Activated B cell treated with CpG ODN at 0.5 μM for 24 hours (primary cell): ENCODE data around the gene PDGFB. TPM values are rescaled to one million over a fixed set of nuclear protein-coding genes. Genes with fewer than 3 reads are reported as not detected.

Experiments used
- ATAC-seq: fragments of 200-7000 bp; cut with Tn5 transposase; one replicate; pipeline ENCODE4 v1.10.0; 2021; ENCODE audit warnings: low read depth, mild to moderate bottlenecking, moderate library complexity
- CTCF ChIA-PET: fragments of 350-600 bp; sonication (Branson Sonifier 250); formaldehyde crosslinking; loops from one replicate; lab custom pipeline; 2021; ENCODE audit warnings: antibody characterized with exemption; lab: Charles Lee
- POLR2A ChIA-PET: fragments of 350-600 bp; sonication (Branson Sonifier 250); formaldehyde crosslinking; loops from one replicate; lab custom pipeline; 2021; ENCODE audit warnings: antibody characterized with exemption; lab: Charles Lee
- DNase-seq: peaks from one replicate; pipeline ENCODE4 v3.0.0; 2022
- H3K27ac Mint-ChIP-seq: one replicate; pipeline ENCODE4 v1.8.0; 2020; ENCODE audit warnings: mixed read lengths
- H3K27me3 Mint-ChIP-seq: one replicate; pipeline ENCODE4 v1.8.0; 2021; ENCODE audit warnings: mixed read lengths
- H3K36me3 Mint-ChIP-seq: one replicate; pipeline ENCODE4 v1.8.0; 2021; ENCODE audit warnings: low read depth, mixed read lengths
- H3K4me1 Mint-ChIP-seq: one replicate; pipeline ENCODE4 v1.8.0; 2021; ENCODE audit warnings: mixed read lengths
- H3K4me3 Mint-ChIP-seq: one replicate; pipeline ENCODE4 v1.8.0; 2020; ENCODE audit warnings: mild to moderate bottlenecking, mixed read lengths
- H3K9me3 Mint-ChIP-seq: one replicate; pipeline ENCODE4 v1.8.0; 2020; ENCODE audit warnings: mixed read lengths
- CTCF ChIP-seq: fragments of 200-600 bp; IDR thresholded peaks from one replicate; pipeline ENCODE4 v1.8.0; 2022; ENCODE audit warnings: antibody characterized with exemption, mild to moderate bottlenecking
- intact Hi-C: fragments of 100-400 bp; cut with micrococcal nuclease; formaldehyde crosslinking; loops from one replicate; pipeline ENCODE4 v1.15.1; 2024
- total RNA-seq: library from RNA; stranded (reverse); gene quantifications from 2 replicates; pipeline ENCODE4 v1.2.3, GENCODE V29; 2022

Gene PDGFB
- total RNA-seq, 1 donor from 2014 or later = not detected

GRCh38 chr22:39181356-39181755, 63.4 kb downstream of the PDGFB start:
- no peak for TF ChIP-seq CTCF
- CTCF ChIA-PET = no interaction called here
- Mint-ChIP-seq H3K36me3 (no peaks in the 10 kb centered on the region), H3K4me1 (no peaks in the 10 kb centered on the region), H3K9me3 (no peaks in the 10 kb centered on the region), H3K4me3 (no peak overlapping the region), H3K27ac (no peak overlapping the region), H3K27me3 (no peaks in the 10 kb centered on the region)
- DNase-seq = no peak
- ATAC-seq = no peak
- POLR2A ChIA-PET = no interaction called here
- intact Hi-C loops = no loop called here

GRCh38 chr22:39179841-39180335, 64.9 kb downstream of the PDGFB start:
- DNase-seq (no peak), ATAC-seq (no peak)
- Mint-ChIP-seq H3K27ac (no peak overlapping the region), H3K36me3 (no peaks in the 10 kb centered on the region), H3K4me1 (peaks cover 5% of the 10 kb centered on the region), H3K4me3 (no peak overlapping the region), H3K27me3 (no peaks in the 10 kb centered on the region), H3K9me3 (no peaks in the 10 kb centered on the region)
- intact Hi-C loops = no loop called here
- CTCF ChIA-PET = no interaction called here
- POLR2A ChIA-PET = interaction anchor here (0.6 kb wide), 1 partner anchor 344 kb away, joined by 6 read pairs; no protein-coding TSS in a partner anchor
- TF ChIP-seq CTCF = no peak

- no peak for DNase-seq
- no peak for ATAC-seq
- CTCF ChIA-PET = no interaction called here
- Mint-ChIP-seq H3K27ac (no peak overlapping the region), H3K4me3 (no peak overlapping the region), H3K4me1 (peaks cover 9% of the 10 kb centered on the region), H3K36me3 (no peaks in the 10 kb centered on the region), H3K9me3 (no peaks in the 10 kb centered on the region), H3K27me3 (no peaks in the 10 kb centered on the region)
- POLR2A ChIA-PET = interaction anchor here (0.6 kb wide), 1 partner anchor 12 kb away, joined by 4 read pairs; no protein-coding TSS in a partner anchor
- intact Hi-C loops = no loop called here
- TF ChIP-seq CTCF = no peak
These were observed 65.4 kb downstream of the PDGFB start for GRCh38 chr22:39179401-39179827.

- H3K4me3 Mint-ChIP-seq = no peak overlapping the region
- intact Hi-C loops = no loop called here
- ChIA-PET CTCF (no interaction called here), POLR2A (no interaction called here)
- peaks cover 19% of the 10 kb centered on the region for H3K4me1 Mint-ChIP-seq
- no peaks in the 10 kb centered on the region for H3K27me3 Mint-ChIP-seq
- H3K9me3 Mint-ChIP-seq = no peaks in the 10 kb centered on the region
- H3K27ac Mint-ChIP-seq = no peak overlapping the region
- no peaks in the 10 kb centered on the region for H3K36me3 Mint-ChIP-seq
- no peak for TF ChIP-seq CTCF
- ATAC-seq (no peak), DNase-seq (no peak)
These were observed 66.3 kb downstream of the PDGFB start for GRCh38 chr22:39178206-39179111.

- intact Hi-C loops = no loop called here
- H3K36me3 Mint-ChIP-seq = no peaks in the 10 kb centered on the region
- no peak overlapping the region for H3K4me3 Mint-ChIP-seq
These were observed 67.0 kb downstream of the PDGFB start for GRCh38 chr22:39177791-39178190.

More at GRCh38 chr22:39177791-39178190, 67.0 kb downstream of the PDGFB start:
- ATAC-seq (no peak), DNase-seq (no peak)
- H3K9me3 Mint-ChIP-seq = no peaks in the 10 kb centered on the region
- H3K4me1 Mint-ChIP-seq = peaks cover 25% of the 10 kb centered on the region
- ChIA-PET POLR2A (no interaction called here), CTCF (no interaction called here)
- no peak overlapping the region for H3K27ac Mint-ChIP-seq
- H3K27me3 Mint-ChIP-seq = no peaks in the 10 kb centered on the region
- no peak for TF ChIP-seq CTCF
